Medulla oblongata (tissue), 1 donor: ENCODE results near the gene KMT2C.
"Not testable (repeated sequence)": the region's sequence is repeated elsewhere in the genome, so short reads cannot be mapped to it uniquely, and the experiment has no call there.

Experiments
- DNase-seq: peaks from one replicate; pipeline ENCODE4 v3.0.0-alpha.2; 2015; ENCODE audit errors: extremely low spot score

KMT2C gene

GRCh38 chr7:152355474-152356057 is 80.2 kb downstream of the KMT2C start:
- no peak for DNase-seq

- DNase-seq: no peak
These were observed 81.7 kb downstream of the KMT2C start for GRCh38 chr7:152354061-152354460.

GRCh38 chr7:152353281-152353680 is 82.5 kb downstream of the KMT2C start:
- not testable (repeated sequence) for DNase-seq

DNA sequence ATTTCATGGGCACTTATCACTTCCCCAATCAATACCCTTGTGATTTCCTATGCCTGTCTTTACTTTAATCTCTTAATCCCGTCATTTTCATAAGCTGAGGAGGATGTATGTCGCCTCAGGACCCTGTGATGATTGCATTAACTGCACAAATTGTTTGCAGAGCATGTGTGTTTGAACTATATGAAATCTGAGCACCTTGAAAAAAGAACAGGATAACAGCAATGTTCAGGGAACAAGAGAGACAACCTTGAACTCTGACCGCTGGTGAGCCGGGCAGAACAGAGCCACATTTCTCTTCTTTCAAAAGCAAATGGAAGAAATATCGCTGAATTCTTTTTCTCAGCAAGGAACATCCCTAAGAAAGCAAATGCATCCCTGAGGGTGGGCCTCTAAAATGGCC is 84.1 kb downstream of the KMT2C start:
- not testable (repeated sequence) for DNase-seq

- DNase-seq: no peak
These were observed 84.6 kb downstream of the KMT2C start for GRCh38 chr7:152351168-152351567.

GRCh38 chr7:152347888-152348287 is 87.9 kb downstream of the KMT2C start:
- DNase-seq: no peak

DNA sequence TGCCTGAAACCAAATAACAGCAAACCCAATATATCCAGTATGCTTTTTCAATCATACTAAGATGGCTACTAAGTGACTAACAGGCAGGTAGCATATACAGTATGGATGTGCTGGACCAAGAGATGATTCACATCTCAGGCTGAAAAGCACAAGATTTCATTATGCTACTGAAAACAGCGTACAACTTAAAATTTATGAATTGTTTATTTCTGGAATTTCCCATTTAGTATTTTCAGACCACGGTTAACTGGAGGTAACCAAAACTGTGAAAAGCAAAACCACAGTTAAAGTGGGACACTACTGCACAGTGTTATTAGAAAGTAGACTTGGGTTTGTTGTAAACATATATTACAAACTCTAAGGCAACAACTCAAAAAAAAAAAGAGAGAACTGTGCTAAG is 91.5 kb downstream of the KMT2C start:
- DNase-seq: no peak

DNA sequence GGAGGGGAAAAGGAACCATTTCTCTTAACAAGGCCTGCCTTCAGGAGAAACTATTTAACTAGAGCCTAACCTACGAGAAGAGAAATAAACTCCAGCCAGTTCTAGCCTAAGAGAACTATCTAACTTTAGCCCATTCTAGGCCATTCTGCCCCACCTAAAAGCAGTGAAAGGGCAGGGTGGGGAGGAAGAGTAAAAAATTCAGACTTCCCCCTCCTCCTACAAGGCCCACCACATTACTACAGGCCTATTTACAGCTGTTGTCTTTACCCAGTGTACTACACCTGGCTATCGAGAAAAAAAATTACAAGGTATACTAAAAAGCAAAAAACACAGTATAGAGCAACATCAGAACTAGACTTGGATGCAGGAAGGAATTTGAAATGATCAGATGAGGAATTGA is 93.0 kb downstream of the KMT2C start:
- no peak for DNase-seq

DNA sequence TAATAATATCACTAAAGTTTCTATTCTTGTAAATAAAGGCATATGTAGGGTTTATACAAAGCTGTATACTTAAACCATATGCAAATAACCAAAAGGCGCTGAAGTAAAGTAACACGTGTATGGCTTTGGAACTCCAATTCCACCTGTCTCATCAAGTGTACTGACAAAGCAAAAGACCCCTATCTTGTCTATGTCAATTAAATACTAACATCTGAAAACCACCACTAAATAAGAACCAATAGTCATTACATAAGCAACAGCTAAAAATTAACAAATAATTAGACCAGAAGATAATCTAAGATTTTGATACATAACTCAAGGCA is 93.9 kb downstream of the KMT2C start:
- no peak for DNase-seq

DNA sequence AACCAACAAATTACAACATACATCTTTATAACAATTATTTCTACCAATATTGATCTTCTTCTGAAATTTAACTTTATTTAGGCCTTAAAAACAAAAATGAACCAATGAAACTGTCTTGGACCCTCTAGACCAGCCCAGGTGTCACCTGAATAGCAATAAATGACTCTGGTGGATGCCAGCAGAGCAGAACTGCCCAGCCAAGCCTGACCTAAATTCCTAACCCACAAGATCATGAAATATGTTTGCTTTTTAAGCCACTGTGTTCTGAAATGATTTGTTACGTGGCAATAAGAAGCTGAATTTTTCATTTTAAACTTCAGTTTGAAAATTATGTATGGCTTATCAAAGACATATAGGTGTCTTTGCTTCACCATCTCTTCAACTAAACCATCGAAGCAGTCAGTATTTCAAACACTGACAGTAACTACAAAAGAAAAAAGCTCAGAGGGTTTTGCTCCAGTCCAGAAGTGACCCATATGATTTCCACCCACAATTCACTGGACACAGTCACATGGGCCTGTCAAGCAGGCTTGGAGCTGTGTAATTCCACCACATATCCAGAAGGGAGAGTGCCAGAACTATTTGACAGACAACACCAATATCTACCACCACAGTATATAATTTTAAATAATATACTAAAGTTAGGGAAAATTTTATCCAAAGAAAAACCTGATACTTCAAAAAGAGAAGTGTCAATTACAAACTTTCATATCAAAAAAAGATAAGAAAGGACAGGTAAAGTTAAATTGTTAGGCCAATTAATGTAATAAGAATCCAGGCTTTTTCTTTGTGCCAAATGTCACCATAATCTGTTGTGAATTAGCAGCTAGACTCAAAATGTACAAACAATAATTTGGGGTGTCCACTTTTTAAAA is 94.5 kb downstream of the KMT2C start:
- peak; percentile 68 for DNase-seq

DNA sequence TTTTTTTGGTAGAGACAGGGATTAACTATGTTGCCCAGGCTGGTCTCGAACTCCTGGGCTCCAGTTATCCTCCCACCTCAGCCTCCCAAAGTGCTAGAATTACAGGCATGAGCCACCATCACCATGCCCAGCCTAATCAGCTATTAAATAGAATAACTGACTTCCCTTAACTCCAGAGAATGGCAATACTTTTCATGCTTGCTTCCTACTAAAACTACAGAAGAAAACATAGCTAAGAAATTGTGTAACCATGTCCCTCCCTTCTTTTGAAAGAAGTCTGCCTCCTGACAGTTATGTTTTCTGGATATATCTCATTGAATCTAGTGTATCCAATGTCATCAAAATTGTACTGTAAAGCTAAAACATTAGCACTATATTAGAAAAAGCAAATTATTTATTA is 95.6 kb downstream of the KMT2C start:
- no peak for DNase-seq

DNA sequence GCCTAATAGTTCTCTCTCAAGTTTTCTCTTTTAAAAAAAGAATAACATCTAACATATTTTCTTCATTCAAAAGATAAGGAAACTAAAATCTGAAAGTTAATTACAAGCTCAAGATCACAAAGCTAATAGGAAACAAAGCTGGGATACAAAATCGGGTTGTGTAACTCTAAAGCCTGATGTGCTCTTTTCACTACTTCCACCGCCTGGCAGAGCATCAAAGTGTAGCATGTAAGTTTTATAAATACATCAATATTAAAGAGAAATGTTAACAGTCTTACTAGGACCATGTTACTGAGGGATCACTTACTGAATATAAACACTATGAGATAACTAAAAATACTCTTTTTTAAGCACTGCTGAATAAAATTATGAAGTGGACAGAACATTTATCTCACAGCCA is 97.2 kb downstream of the KMT2C start:
- no peak for DNase-seq

- DNase-seq: peak; percentile 62
These were observed 98.9 kb downstream of the KMT2C start for GRCh38 chr7:152336754-152337368.

GRCh38 chr7:152335900-152336571 is 99.8 kb downstream of the KMT2C start:
- DNase-seq: peak; percentile 59

- DNase-seq: no peak
These were observed 102.7 kb downstream of the KMT2C start for GRCh38 chr7:152333134-152333533.

- no peak for DNase-seq
These were observed 105.0 kb downstream of the KMT2C start for GRCh38 chr7:152330827-152331226.

DNA sequence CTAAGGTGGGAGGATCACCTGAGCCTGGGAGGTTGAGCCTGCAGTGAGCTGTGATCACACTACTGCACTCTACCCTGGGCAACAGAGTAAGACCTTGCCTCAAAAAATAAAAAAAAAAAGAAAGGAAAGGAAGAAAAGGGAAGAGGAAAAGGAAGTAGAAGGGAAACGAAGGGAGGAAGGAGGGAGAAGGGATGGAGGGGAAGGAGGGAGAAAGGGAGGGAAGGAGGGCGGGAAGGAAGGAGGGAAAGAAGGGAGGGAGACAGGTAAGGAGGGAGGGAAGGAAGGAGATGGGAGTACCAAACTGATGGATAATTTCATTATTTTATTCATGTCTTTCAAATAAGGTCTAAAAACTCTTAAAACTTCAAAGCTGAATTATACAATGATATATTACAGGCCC is 106.3 kb downstream of the KMT2C start:
- DNase-seq: no peak

GRCh38 chr7:152328234-152328633 is 107.6 kb downstream of the KMT2C start:
- DNase-seq: no peak

DNA sequence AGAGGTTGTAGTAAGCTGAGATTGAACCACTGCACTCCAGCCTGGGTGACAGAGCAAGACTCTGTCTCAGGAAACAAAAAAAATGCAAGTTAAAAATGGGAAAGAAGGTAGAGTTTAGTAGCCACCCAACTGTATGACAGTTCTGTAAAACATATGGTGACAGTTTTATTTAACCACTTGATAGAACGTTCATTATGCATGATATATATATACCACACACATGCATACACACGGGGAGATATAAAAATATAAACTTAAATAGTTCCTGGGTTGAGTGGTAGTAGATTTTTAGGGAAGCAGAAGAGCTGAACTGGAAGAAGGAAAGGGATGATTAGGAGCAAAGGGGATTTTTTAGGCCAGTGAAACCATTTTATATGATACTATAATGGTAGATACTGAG is 120.0 kb downstream of the KMT2C start:
- no peak for DNase-seq

GRCh38 chr7:152313831-152314604 is 121.8 kb downstream of the KMT2C start:
- peak; percentile 40 for DNase-seq

GRCh38 chr7:152313217-152313616 is 122.6 kb downstream of the KMT2C start:
- no peak for DNase-seq

DNA sequence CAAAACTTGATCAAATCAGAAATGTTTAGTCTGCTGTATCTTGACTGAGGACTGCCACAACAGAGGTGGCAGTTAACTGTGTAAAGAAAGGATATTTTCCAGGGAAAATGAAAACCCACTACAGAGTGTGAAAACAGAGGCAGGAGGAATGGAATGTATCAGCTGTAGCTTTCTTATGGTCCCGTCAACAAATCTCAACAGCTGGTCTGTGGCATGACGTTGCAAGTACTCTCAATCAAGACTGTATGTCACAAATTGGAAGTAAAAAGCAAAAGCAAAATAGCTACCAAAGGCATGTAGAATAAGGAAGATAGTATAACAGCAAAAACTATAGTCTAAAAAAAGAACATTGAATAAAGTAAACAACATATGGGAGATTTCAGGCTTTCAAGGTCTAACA is 123.5 kb downstream of the KMT2C start:
- no peak for DNase-seq
